ENCODE results near the gene INHBC.

INHBC gene

GRCh38 chr12:57473392-57473791 lies 38.8 kb downstream of the INHBC start:
- TF ChIP-seq CTCF (IDR thresholded peaks at IDR 0.05; ENCODE audit: insufficient read depth, low read length) (no peak), GABPA (IDR thresholded peaks at IDR 0.05; ENCODE audit: low read depth) (no peak), POLR2AphosphoS5 (IDR thresholded peaks at IDR 0.05; ENCODE audit: low read depth) (no peak), SPI1 (IDR thresholded peaks at IDR 0.05; ENCODE audit: borderline replicate concordance, low read depth) (no peak), REST (IDR thresholded peaks at IDR 0.05; ENCODE audit: insufficient replicate concordance, low read depth) (no peak)
- Histone ChIP-seq H3K4me3 (replicated peaks; ENCODE audit: insufficient read depth, low read length) (no peak overlapping the region), H3K27ac (replicated peaks) (no peak overlapping the region), H3K27me3 (ENCODE audit: insufficient read depth, poor library complexity, severe bottlenecking) (no peaks in the 10 kb centered on the region)
- DNase-seq (ENCODE audit: low read depth in 1 of 2, low spot score in 1 of 2) = no peak

DNA sequence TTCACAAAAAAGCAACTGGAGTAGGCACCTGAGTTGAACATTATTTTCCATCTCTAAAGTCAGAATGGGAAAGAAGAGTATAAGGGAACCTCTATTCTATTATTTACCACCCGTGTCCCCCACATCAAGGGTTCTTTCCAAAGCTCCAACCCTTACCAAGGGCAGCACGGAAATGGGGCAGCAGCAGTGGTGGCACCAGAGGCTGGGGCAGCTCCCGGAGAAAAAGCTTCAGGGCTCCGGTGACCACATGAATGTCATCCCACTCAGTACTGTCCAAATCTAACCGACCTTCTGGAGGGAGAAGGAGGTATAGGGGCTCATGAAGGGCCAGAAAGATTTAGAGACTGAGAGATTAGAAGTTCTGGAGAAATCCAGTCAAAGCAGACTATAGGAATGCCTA lies 39.3 kb downstream of the INHBC start:
- H3K4me3 ChIP-seq (replicated peaks; ENCODE audit: insufficient read depth, low read length) = no peak overlapping the region
- no peak overlapping the region for H3K27ac ChIP-seq (replicated peaks)
- no peaks in the 10 kb centered on the region for H3K27me3 ChIP-seq (ENCODE audit: insufficient read depth, poor library complexity, severe bottlenecking)
- DNase-seq (ENCODE audit: low read depth in 1 of 2, low spot score in 1 of 2) = no peak
- TF ChIP-seq CTCF (IDR thresholded peaks at IDR 0.05; ENCODE audit: insufficient read depth, low read length) = no peak
- no peak for TF ChIP-seq GABPA (IDR thresholded peaks at IDR 0.05; ENCODE audit: low read depth)
- TF ChIP-seq REST (IDR thresholded peaks at IDR 0.05; ENCODE audit: insufficient replicate concordance, low read depth) = no peak

DNA sequence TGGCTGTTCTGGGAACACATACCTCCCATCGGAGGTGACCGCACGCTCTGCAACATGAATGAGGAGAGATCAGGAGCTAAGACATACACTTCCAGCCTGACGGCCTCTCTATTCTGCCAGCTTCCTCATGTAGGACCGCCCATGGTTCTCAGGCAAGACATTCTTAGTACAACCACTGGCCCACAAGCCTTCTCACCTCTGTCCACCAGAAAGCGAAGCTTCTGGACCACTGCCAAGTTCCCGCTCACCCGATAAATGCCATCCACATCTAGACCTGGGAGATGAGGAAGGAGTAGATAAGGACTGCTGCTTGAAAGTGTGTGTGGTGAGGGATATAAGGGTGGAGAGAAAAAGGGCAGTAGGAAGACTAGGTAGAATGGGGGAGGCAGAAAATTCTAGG lies 39.8 kb downstream of the INHBC start:
- no peak for TF ChIP-seq SPI1 (IDR thresholded peaks at IDR 0.05; ENCODE audit: borderline replicate concordance, low read depth)
- TF ChIP-seq CTCF (IDR thresholded peaks at IDR 0.05; ENCODE audit: insufficient read depth, low read length) = no peak
- no peak for TF ChIP-seq POLR2AphosphoS5 (IDR thresholded peaks at IDR 0.05; ENCODE audit: low read depth)
- TF ChIP-seq REST (IDR thresholded peaks at IDR 0.05; ENCODE audit: insufficient replicate concordance, low read depth) = no peak
- no peak for TF ChIP-seq GABPA (IDR thresholded peaks at IDR 0.05; ENCODE audit: low read depth)
- DNase-seq (ENCODE audit: low read depth in 1 of 2, low spot score in 1 of 2) = no peak
- Histone ChIP-seq H3K4me3 (replicated peaks; ENCODE audit: insufficient read depth, low read length) (no peak overlapping the region), H3K27me3 (ENCODE audit: insufficient read depth, poor library complexity, severe bottlenecking) (no peaks in the 10 kb centered on the region), H3K27ac (replicated peaks) (no peak overlapping the region)

Data from HL-60 (cell line).